ENCODE results near the gene PA2G4. TPM values are rescaled to one million over a fixed set of nuclear protein-coding genes. Genes with fewer than 3 reads are reported as not detected.
"Not testable (repeated sequence)": the region's sequence is repeated elsewhere in the genome, so short reads cannot be mapped to it uniquely, and the experiment has no call there.

PA2G4 gene
- total RNA-seq (2022) (229 and 233 TPM in 2 replicates), Bru-seq, nascent RNA (percentile 96 among the genes with signal in this experiment), BruChase-seq, experiment 1, labeled RNA remaining after a 6-hour chase (percentile 99 among the genes with signal in this experiment), BruChase-seq, experiment 2, labeled RNA remaining after a 2-hour chase (percentile 99 among the genes with signal in this experiment)
- long read RNA-seq, transcript PA2G4-201 (13 exons, 2,577 nt), result major isoform, 362 of 408 reads
- long read RNA-seq, partial matches to known transcripts, result 12 of 408 reads
- long read RNA-seq, other reads (novel, unspliced or antisense), result 34 of 408 reads

DNA sequence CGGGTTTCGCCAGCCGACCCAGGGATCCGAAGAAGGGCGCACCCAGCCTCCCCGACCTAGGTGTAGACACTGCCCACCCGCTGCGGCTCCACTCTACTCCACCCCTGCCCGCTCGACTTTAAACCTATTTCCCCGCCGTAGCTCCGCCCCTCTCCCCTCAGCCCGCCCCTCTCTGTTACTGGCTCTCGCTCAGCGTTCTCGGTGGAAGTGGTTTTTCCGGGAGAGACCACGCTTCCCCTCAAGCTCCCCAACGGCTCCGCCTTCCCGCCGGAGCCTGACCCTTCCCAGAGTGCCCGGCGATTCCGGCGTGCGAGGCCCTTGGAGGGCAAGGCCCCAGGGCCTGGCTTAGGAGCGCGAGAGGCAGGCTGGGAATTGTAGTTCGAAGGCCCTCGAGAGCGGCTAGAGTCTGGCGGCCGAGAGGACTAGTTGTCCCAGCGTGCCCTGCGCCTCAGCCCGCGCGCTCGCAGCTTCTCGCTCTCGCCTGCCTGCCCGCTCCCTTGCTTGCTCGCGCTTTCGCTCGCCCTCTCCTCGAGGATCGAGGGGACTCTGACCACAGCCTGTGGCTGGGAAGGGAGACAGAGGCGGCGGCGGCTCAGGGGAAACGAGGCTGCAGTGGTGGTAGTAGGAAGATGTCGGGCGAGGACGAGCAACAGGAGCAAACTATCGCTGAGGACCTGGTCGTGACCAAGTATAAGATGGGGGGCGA is at the start of gene PA2G4:
PA2G4 (plus strand) TSS at position 451 of the 706 bp plus-strand sequence; CDS start at position 630, 179 bp downstream.
- CTCF ChIA-PET, result interaction anchor here (0.6 to 2.1 kb wide), 13 partner anchors 12 to 533 kb away, joined by 3 to 23 read pairs (median 4); partner anchors contain the start of genes ERBB3, RAB5B, SMARCC2 and ZC3H10
- peaks cover 94% of the 10 kb centered on the region for H3K36me3 Mint-ChIP-seq (ENCODE audit: insufficient read depth, unreplicated experiment)
- H3K4me3 Mint-ChIP-seq (ENCODE audit: low read depth, unreplicated experiment), result peak within 1 kb of the TSS; percentile 96
- intact Hi-C loops (cut with micrococcal nuclease; ENCODE audit: unreplicated experiment), result loop anchor here (2.0 to 5.0 kb wide), 2 partner anchors 57 to 367 kb away; no protein-coding TSS in a partner anchor
- H3K27ac Mint-ChIP-seq (ENCODE audit: unreplicated experiment), result peak within 1 kb of the TSS; percentile 95
- peak; percentile 99 for DNase-seq
- BruUV-seq (replicated peaks), result no TSS peak
- no peaks in the 10 kb centered on the region for H3K27me3 Mint-ChIP-seq (ENCODE audit: unreplicated experiment)
- peaks cover 21% of the 10 kb centered on the region for H3K4me1 Mint-ChIP-seq (ENCODE audit: low read depth, unreplicated experiment)
- no peaks in the 10 kb centered on the region for H3K9me3 Mint-ChIP-seq (ENCODE audit: low read depth, unreplicated experiment)
- TF ChIP-seq, protein P1, sequence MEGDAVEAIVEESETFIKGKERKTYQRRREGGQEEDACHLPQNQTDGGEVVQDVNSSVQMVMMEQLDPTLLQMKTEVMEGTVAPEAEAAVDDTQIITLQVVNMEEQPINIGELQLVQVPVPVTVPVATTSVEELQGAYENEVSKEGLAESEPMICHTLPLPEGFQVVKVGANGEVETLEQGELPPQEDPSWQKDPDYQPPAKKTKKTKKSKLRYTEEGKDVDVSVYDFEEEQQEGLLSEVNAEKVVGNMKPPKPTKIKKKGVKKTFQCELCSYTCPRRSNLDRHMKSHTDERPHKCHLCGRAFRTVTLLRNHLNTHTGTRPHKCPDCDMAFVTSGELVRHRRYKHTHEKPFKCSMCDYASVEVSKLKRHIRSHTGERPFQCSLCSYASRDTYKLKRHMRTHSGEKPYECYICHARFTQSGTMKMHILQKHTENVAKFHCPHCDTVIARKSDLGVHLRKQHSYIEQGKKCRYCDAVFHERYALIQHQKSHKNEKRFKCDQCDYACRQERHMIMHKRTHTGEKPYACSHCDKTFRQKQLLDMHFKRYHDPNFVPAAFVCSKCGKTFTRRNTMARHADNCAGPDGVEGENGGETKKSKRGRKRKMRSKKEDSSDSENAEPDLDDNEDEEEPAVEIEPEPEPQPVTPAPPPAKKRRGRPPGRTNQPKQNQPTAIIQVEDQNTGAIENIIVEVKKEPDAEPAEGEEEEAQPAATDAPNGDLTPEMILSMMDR (IDR thresholded peaks at IDR 0.05; ENCODE audit: unreplicated experiment), result no peak

DNA sequence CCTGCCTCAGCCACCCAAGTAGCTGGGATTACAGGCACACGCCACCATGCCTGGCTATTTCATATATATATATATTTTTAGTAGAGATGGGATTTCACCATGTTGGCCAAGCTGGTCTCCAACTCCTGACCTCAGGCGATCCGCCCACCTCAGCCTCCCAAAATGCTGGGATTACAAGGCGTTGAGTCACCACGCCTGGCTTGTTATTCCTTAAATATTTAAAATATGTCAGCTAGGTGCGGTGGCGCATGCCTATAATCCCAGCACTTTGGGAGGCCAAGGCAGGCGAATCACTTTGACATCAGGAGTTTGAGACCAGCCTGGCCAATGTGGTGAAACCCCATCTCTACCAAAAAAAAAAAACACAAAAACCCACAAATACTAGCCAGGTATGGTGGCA is 44.4 kb upstream of the PA2G4 start:
- DNase-seq; BruUV-seq (replicated peaks); H3K36me3 Mint-ChIP-seq (ENCODE audit: insufficient read depth, unreplicated experiment); H3K27ac Mint-ChIP-seq (ENCODE audit: unreplicated experiment); intact Hi-C loops (cut with micrococcal nuclease; ENCODE audit: unreplicated experiment); H3K4me1 Mint-ChIP-seq (ENCODE audit: low read depth, unreplicated experiment); CTCF ChIA-PET; H3K27me3 Mint-ChIP-seq (ENCODE audit: unreplicated experiment); H3K4me3 Mint-ChIP-seq (ENCODE audit: low read depth, unreplicated experiment); H3K9me3 Mint-ChIP-seq (ENCODE audit: low read depth, unreplicated experiment): not testable (repeated sequence)

DNA sequence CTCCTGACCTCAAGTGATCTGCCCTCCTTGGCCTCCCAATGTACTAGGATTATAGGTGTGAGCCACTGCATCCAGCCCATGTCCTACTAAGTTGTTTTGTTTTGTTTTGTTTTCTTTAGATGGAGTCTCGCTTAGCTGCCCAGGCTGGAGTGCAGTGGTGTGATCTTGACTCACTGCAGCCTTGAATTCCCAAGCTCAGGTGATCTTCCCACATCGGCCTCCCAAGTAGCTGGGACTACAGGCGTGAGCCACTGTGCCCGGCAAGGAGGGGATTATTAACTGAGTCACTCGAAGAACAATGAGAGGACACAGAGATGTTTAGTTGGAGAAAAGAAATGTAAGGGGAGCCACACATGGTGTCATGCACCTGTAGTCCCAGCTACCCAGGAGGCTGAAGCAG is 42.4 kb upstream of the PA2G4 start:
- DNase-seq, result no peak
- no peaks in the 10 kb centered on the region for H3K9me3 Mint-ChIP-seq (ENCODE audit: low read depth, unreplicated experiment)
- no peaks in the 10 kb centered on the region for H3K27me3 Mint-ChIP-seq (ENCODE audit: unreplicated experiment)
- no peak overlapping the region for H3K27ac Mint-ChIP-seq (ENCODE audit: unreplicated experiment)
- intact Hi-C loops (cut with micrococcal nuclease; ENCODE audit: unreplicated experiment), result no loop called here
- no TSS peak for BruUV-seq (replicated peaks)
- CTCF ChIA-PET, result interaction anchor here (0.6 to 0.9 kb wide), 2 partner anchors 59 to 289 kb away, joined by 5 read pairs; no protein-coding TSS in a partner anchor
- H3K4me1 Mint-ChIP-seq (ENCODE audit: low read depth, unreplicated experiment), result no peaks in the 10 kb centered on the region
- H3K36me3 Mint-ChIP-seq (ENCODE audit: insufficient read depth, unreplicated experiment), result no peaks in the 10 kb centered on the region
- H3K4me3 Mint-ChIP-seq (ENCODE audit: low read depth, unreplicated experiment), result no peak overlapping the region
- TF ChIP-seq, protein P1 (IDR thresholded peaks at IDR 0.05; ENCODE audit: unreplicated experiment), result no peak

DNA sequence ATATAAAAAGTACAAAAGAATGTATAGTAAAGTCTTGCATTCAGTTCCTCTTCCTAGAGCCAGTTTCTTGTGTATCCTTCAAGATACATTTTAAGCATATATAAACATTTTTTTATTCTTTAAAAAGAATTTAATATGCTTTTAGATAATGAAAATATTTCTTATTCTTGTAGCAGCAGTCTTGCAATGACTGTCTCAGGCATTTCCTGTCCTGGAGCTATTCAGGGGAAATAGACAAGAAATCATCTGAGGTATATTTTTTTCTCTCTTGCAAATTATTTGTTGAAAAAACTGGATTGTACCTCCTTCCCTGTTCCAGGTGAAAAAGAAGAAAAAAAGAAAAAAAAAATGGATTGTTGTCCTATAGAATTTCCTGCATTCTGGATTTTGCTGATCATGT is 41.4 kb upstream of the PA2G4 start:
- Mint-ChIP-seq H3K27ac (ENCODE audit: unreplicated experiment) (no peak overlapping the region), H3K4me1 (ENCODE audit: low read depth, unreplicated experiment) (no peaks in the 10 kb centered on the region), H3K36me3 (ENCODE audit: insufficient read depth, unreplicated experiment) (no peaks in the 10 kb centered on the region), H3K9me3 (ENCODE audit: low read depth, unreplicated experiment) (no peaks in the 10 kb centered on the region), H3K4me3 (ENCODE audit: low read depth, unreplicated experiment) (no peak overlapping the region), H3K27me3 (ENCODE audit: unreplicated experiment) (no peaks in the 10 kb centered on the region)
- TF ChIP-seq, protein P1 (IDR thresholded peaks at IDR 0.05; ENCODE audit: unreplicated experiment), result no peak
- no peak for DNase-seq
- CTCF ChIA-PET, result interaction anchor here (0.5 kb wide), 1 partner anchor 310 kb away, joined by 4 read pairs; no protein-coding TSS in a partner anchor
- intact Hi-C loops (cut with micrococcal nuclease; ENCODE audit: unreplicated experiment), result no loop called here
- BruUV-seq (replicated peaks), result no TSS peak

Measured in Calu3 (cell line).